IPS-20b (cell line): Measurements from ENCODE around the gene C1orf50.
A peak's percentile ranks its signal among the peaks of the same experiment; 100 is the strongest.

ENCODE experiments used
- H3K27ac ChIP-seq: one replicate; pipeline ENCODE4 v1.5.1; 2013; ENCODE audit warnings: low read length
- H3K27me3 ChIP-seq: 2 replicates; pipeline ENCODE4 v1.6.1; 2013; ENCODE audit warnings: mild to moderate bottlenecking, low read length, inconsistent platforms; ENCODE audit not compliant: insufficient read depth
- H3K36me3 ChIP-seq: 2 replicates; pipeline ENCODE4 v1.6.1; 2013; ENCODE audit warnings: low read depth, mild to moderate bottlenecking, inconsistent platforms, low read length, moderate library complexity; ENCODE audit not compliant: insufficient read depth
- H3K4me1 ChIP-seq: 2 replicates; pipeline ENCODE4 v1.6.1; 2013; ENCODE audit warnings: mild to moderate bottlenecking, control low read depth, inconsistent platforms, low read length, moderate library complexity; ENCODE audit not compliant: insufficient read depth
- H3K4me3 ChIP-seq: 2 replicates; pipeline ENCODE4 v1.5.1; 2013; ENCODE audit warnings: mild to moderate bottlenecking, low read length, inconsistent platforms
- H3K9ac ChIP-seq: 2 replicates; pipeline ENCODE4 v1.6.1; 2013; ENCODE audit warnings: low read depth, mild to moderate bottlenecking, inconsistent platforms, low read length, moderate library complexity
- H3K9me3 ChIP-seq: 2 replicates; pipeline ENCODE4 v1.6.1; 2013; ENCODE audit warnings: mild to moderate bottlenecking, low read depth, low read length, inconsistent platforms; ENCODE audit not compliant: insufficient read depth

Gene C1orf50

DNA sequence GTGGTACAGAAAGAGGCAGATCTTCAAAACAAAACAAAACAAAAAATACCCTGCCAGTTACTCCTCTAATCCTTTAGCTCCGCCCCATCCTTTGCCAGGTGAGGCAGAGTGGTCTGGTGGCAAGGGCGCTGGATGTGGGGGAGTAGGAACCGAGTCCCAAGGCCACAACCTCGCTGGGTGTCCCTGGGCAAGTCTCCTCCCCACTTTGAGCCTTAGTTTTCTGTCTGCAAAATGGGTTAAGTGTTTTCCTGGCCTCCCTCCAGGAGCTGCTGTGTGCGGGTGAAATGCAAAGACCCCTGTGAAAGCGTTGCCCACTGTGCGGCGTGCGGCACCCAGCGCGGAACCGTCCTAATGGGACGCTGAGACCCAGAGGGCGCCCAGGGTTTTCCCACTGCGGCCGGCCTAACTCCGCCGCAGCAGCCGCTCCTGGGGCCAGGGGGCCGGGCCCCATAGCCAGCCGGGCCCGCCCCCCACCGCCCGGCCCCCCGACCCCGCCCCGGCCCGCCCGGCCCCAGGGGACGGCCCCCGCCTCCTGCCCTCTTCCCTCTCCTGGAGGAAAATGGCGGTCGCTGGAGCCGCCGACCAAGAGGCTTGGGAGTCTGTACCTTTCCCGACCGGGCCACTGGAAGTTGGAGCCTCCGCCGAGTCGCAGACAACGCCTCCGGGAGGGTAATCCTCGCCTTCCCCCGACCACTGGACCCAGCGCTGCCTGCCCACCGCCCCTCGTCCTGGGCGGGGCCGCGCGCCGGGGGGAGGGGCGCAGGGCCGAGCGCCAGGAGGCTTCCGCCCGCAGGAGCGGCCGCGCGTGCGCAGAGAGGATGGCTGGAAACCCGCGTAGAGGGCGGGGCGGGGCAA, 49.8 kb downstream of the C1orf50 start, which contains the start of the genes ERMAP and SVBP:
TSS of gene ERMAP (plus strand) at position 538 of the 855 bp plus-strand sequence. CDS start 13,327 bp downstream, outside the sequence.
TSS of gene SVBP (minus strand) at position 813 of the 855 bp plus-strand sequence. CDS start 853 bp downstream, outside the sequence.
- peaks cover 5% of the 10 kb centered on the region for H3K4me1 ChIP-seq
- peak within 1 kb of the TSS; percentile 54 for H3K27ac ChIP-seq
- H3K4me3 ChIP-seq: peak within 1 kb of the TSS; percentile 95
- no peaks in the 10 kb centered on the region for H3K9me3 ChIP-seq
- H3K27me3 ChIP-seq: no peaks in the 10 kb centered on the region
- peak within 1 kb of the TSS; percentile 93 for H3K9ac ChIP-seq
- no peaks in the 10 kb centered on the region for H3K36me3 ChIP-seq

DNA sequence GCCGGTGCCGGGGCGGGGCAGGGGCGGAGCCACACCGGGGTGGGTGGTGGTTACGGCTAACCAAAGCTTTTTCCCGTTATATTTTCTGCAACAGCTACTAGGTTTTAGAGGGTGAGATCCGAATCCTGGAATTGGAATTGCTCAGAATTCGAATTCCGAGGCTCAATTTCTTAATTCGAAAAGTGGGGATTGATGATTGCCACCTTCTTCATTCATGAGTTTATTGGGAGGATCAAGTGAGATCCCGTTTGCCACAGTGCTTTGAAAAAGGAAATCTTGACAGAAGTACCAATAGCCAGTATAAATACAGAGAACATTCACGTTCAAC, 50.4 kb downstream of the C1orf50 start:
- Histone ChIP-seq H3K27me3 (no peaks in the 10 kb centered on the region), H3K36me3 (no peaks in the 10 kb centered on the region), H3K9me3 (no peaks in the 10 kb centered on the region), H3K4me3 (peak overlapping the region; percentile 95), H3K27ac (no peak overlapping the region), H3K9ac (no peak overlapping the region), H3K4me1 (peaks cover 5% of the 10 kb centered on the region)

- Histone ChIP-seq H3K27me3 (no peaks in the 10 kb centered on the region), H3K4me1 (peaks cover 5% of the 10 kb centered on the region), H3K27ac (no peak overlapping the region), H3K9me3 (no peaks in the 10 kb centered on the region), H3K4me3 (no peak overlapping the region), H3K9ac (no peak overlapping the region), H3K36me3 (no peaks in the 10 kb centered on the region)
Measured at GRCh38 chr1:42817976-42818375, 50.9 kb downstream of the C1orf50 start.

DNA sequence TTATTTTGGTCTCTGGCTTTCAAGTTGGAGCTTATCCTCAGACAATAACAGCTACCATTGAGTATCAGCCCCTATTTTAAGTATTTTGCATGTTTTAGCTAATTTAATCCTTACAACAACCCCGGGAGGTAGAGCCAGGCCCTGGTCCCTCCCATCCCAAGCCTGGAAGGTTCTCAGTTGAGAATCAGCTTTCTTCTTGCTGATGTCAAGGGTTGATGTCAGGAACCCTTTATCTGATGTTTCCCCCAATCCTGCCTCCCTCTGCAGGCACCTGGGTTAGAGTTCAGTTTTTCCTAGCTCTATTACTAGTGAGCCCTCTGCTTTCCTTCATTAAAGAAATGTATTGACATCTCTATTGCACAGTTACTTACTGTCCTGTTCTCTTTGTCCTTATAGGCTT, 53.8 kb downstream of the C1orf50 start:
- H3K9ac ChIP-seq: no peak overlapping the region
- H3K27me3 ChIP-seq: no peaks in the 10 kb centered on the region
- H3K36me3 ChIP-seq: no peaks in the 10 kb centered on the region
- no peak overlapping the region for H3K4me3 ChIP-seq
- no peak overlapping the region for H3K27ac ChIP-seq
- no peaks in the 10 kb centered on the region for H3K9me3 ChIP-seq
- peaks cover 5% of the 10 kb centered on the region for H3K4me1 ChIP-seq

DNA sequence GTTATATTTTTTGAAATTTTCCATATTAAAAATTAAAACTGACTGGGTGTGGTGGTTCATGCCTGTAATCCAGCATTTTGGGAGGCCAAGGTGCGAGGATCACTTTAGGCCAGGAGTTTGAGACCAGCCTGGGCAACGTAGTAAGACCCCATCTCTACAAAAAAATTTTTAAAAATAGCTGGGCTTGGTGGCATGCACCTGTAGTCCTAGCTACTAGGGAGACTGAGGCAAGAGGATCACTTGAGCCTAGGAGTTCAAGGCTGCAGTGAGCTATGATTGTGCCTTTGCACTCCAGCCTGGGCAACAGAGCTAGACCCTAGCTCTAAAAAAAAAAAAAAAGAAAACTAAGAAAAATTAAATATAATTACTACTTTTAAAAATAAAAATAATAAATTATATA, 54.6 kb downstream of the C1orf50 start:
- no peaks in the 10 kb centered on the region for H3K9me3 ChIP-seq
- H3K27ac ChIP-seq: no peak overlapping the region
- H3K4me1 ChIP-seq: no peaks in the 10 kb centered on the region
- no peaks in the 10 kb centered on the region for H3K36me3 ChIP-seq
- H3K27me3 ChIP-seq: no peaks in the 10 kb centered on the region
- H3K9ac ChIP-seq: no peak overlapping the region
- no peak overlapping the region for H3K4me3 ChIP-seq

DNA sequence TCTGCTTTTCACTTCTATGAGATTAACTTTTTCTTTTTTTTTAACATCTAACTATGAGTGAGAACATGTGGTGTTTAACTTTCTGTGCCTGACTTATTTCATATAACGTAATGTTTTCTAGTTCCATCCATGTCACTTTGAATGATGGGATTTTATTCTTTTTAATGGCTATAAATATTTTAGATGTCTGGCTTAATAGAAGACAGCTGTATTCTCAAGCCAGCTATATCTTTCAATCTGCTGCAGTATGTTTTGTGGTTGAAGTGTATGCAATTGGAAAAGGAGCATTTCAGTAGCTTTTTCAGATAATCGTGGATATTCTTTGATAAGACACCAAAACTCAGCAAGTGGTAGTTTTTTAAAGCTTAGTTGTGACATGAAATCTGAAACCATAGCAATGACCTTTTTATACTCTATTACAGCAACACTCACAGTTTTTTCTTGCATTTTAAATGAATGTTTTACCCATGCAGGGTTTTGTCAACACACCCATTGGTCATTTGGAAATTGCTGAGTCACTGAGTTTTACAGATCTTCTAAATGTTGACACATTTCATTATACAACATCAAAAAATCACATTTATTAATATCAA, 55.8 kb downstream of the C1orf50 start:
- H3K27me3 ChIP-seq: no peaks in the 10 kb centered on the region
- no peak overlapping the region for H3K4me3 ChIP-seq
- H3K27ac ChIP-seq: no peak overlapping the region

GRCh38 chr1:42824481-42825035, 57.5 kb downstream of the C1orf50 start:
- Histone ChIP-seq H3K9ac (no peak overlapping the region), H3K27ac (no peak overlapping the region), H3K4me1 (no peaks in the 10 kb centered on the region), H3K9me3 (no peaks in the 10 kb centered on the region), H3K36me3 (no peaks in the 10 kb centered on the region), H3K4me3 (no peak overlapping the region), H3K27me3 (no peaks in the 10 kb centered on the region)

More for the DNA sequence above, 55.8 kb downstream of the C1orf50 start:
- H3K36me3 ChIP-seq: no peaks in the 10 kb centered on the region
- H3K9me3 ChIP-seq: no peaks in the 10 kb centered on the region
- no peak overlapping the region; the same call in 1 of the 2 replicates for H3K9ac ChIP-seq
- no peaks in the 10 kb centered on the region for H3K4me1 ChIP-seq

GRCh38 chr1:42825036-42825851, 58.2 kb downstream of the C1orf50 start:
- Histone ChIP-seq H3K9ac (no peak overlapping the region), H3K27me3 (no peaks in the 10 kb centered on the region), H3K27ac (no peak overlapping the region), H3K36me3 (no peaks in the 10 kb centered on the region), H3K9me3 (no peaks in the 10 kb centered on the region), H3K4me1 (no peaks in the 10 kb centered on the region), H3K4me3 (no peak overlapping the region)
